NCI-H82 treated with DMSO at 0.1 percent for 48 hours (cell line): ENCODE measurements around the gene MAGEH1.

Source experiments
- DNase-seq: peaks from one replicate; lab custom pipeline; 2025; ENCODE audit not compliant: unreplicated experiment; lab: John Stamatoyannopoulos, UW

MAGEH1 gene

GRCh38 chrX:55490121-55490520, 38.2 kb downstream of the MAGEH1 start:
- no peak for DNase-seq

GRCh38 chrX:55490974-55491373, 39.0 kb downstream of the MAGEH1 start:
- DNase-seq, result no peak
